Fibroblast of lung (primary cell): ENCODE results near the gene PTPN14. TPM values are rescaled to one million over a fixed set of nuclear protein-coding genes. Genes with fewer than 3 reads are reported as not detected.

Experiments used
- DNase-seq, 2 donors: peaks; one replicate each; pipeline versions ENCODE4 v3.0.0 to v3.0.0-alpha.2; 2010; ENCODE audit warnings: low read depth in 2 of 2
- H2AFZ ChIP-seq: 2 replicates; pipeline ENCODE4 v1.5.1; 2012; ENCODE audit warnings: low read length, control low read depth, inconsistent platforms
- H3K27ac ChIP-seq: 2 replicates; pipeline ENCODE4 v1.5.1; 2011; ENCODE audit warnings: low read length, control low read depth; ENCODE audit not compliant: insufficient read depth
- H3K27me3 ChIP-seq: 2 replicates; pipeline ENCODE4 v1.5.1; 2011; ENCODE audit warnings: mild to moderate bottlenecking, low read length; ENCODE audit not compliant: control insufficient read depth, insufficient read depth
- H3K36me3 ChIP-seq: 2 replicates; pipeline ENCODE4 v1.5.1; 2011; ENCODE audit warnings: low read length; ENCODE audit not compliant: control insufficient read depth, insufficient read depth
- H3K4me1 ChIP-seq: 2 replicates; pipeline ENCODE4 v1.5.1; 2011; ENCODE audit warnings: low read length; ENCODE audit not compliant: control insufficient read depth, insufficient read depth; ENCODE audit errors: extremely low read depth
- H3K4me2 ChIP-seq: 2 replicates; pipeline ENCODE4 v1.5.1; 2011; ENCODE audit warnings: low read length, control low read depth; ENCODE audit not compliant: insufficient read depth; ENCODE audit errors: extremely low read depth
- H3K4me3 ChIP-seq, 4 experiments: fragments of 200-600 bp in 1 of 4; sonication (generic) in 1 of 4; replicated peaks in 1 of 4; 2 replicates each; pipeline ENCODE4 v1.5.1; 2011 to 2016; ENCODE audit warnings: low read length in 4 of 4, low read depth in 3 of 4, mild to moderate bottlenecking in 3 of 4, control low read depth in 2 of 4, inconsistent platforms in 1 of 4, mixed read lengths in 1 of 4; ENCODE audit not compliant: insufficient read depth in 1 of 4; ENCODE audit errors: control extremely low read depth in 1 of 4
- H3K79me2 ChIP-seq: 2 replicates; pipeline ENCODE4 v1.5.1; 2012; ENCODE audit warnings: mild to moderate bottlenecking, low read length, inconsistent platforms; ENCODE audit not compliant: control insufficient read depth, insufficient read depth
- H3K9ac ChIP-seq: 2 replicates; pipeline ENCODE4 v1.5.1; 2011; ENCODE audit warnings: mild to moderate bottlenecking, low read length, control low read depth; ENCODE audit not compliant: insufficient read depth
- H3K9me3 ChIP-seq: 2 replicates; pipeline ENCODE4 v1.5.1; 2012; ENCODE audit warnings: low read depth, low read length; ENCODE audit not compliant: control insufficient read depth, insufficient read depth
- H4K20me1 ChIP-seq: 2 replicates; pipeline ENCODE4 v1.5.1; 2011; ENCODE audit warnings: low read length; ENCODE audit not compliant: control insufficient read depth, insufficient read depth; ENCODE audit errors: extremely low read depth
- CTCF ChIP-seq, 2 donors: IDR thresholded peaks in 1 of 2; conservative IDR thresholded peaks in 1 of 2; 1 replicate in 1 of 2; 2 replicates in 1 of 2; pipeline ENCODE4 v1.5.1; 2011 to 2012; ENCODE audit warnings: low read length in 2 of 2, control low read depth in 1 of 2, inconsistent platforms in 1 of 2, low read depth in 1 of 2, mild to moderate bottlenecking in 1 of 2
- EZH2 ChIP-seq: IDR thresholded peaks from 2 replicates; pipeline ENCODE4 v1.5.1; 2012; ENCODE audit warnings: low read length, control low read depth, mild to moderate bottlenecking; ENCODE audit errors: missing control alignments
- polyA plus RNA-seq, 2 donors: library from polyadenylated mRNA; depleted of rRNA in 1 of 2; stranded (reverse) in 1 of 2; unstranded in 1 of 2; fragments of >200 nt; gene quantifications; 2 replicates each; pipeline ENCODE4 v1.2.1, GENCODE V29; 2011 to 2012; ENCODE audit warnings: missing spikeins in 1 of 2
- total RNA-seq: library from RNA; depleted of rRNA; stranded (reverse); fragments of >200 nt; gene quantifications from 2 replicates; pipeline ENCODE4 v1.2.1, GENCODE V29; 2014

The PTPN14 gene
- total and polyA plus RNA-seq, 2 donors (not counting 1 experiment from before 2014, with no cell fraction given): 38.7 to 56.1 TPM

GRCh38 chr1:214461305-214461704 is 90.1 kb downstream of the PTPN14 start:
- TF ChIP-seq CTCF (conservative IDR thresholded peaks at IDR 0.05 in 1 of 2, IDR thresholded peaks at IDR 0.05 in 1 of 2; ENCODE audit: low read depth in 1 of 2, low read length in 2 of 2) (no peak), EZH2 (no peak)
- Histone ChIP-seq H2AFZ (no peak overlapping the region), H3K4me3 (no peak overlapping the region), H3K36me3 (peaks cover 6% of the 10 kb centered on the region), H4K20me1 (no peaks in the 10 kb centered on the region), H3K27me3 (no peaks in the 10 kb centered on the region), H3K27ac (no peak overlapping the region), H3K4me1 (no peaks in the 10 kb centered on the region), H3K9ac (no peak overlapping the region), H3K4me2 (no peak overlapping the region), H3K9me3 (no peaks in the 10 kb centered on the region), H3K79me2 (peaks cover 53% of the 10 kb centered on the region)
- no peak for DNase-seq

- no peak for TF ChIP-seq EZH2
- TF ChIP-seq CTCF (conservative IDR thresholded peaks at IDR 0.05 in 1 of 2, IDR thresholded peaks at IDR 0.05 in 1 of 2; ENCODE audit: low read depth in 1 of 2, low read length in 2 of 2): no peak
- Histone ChIP-seq H3K27me3 (no peaks in the 10 kb centered on the region), H4K20me1 (no peaks in the 10 kb centered on the region), H2AFZ (no peak overlapping the region), H3K4me2 (no peak overlapping the region), H3K9ac (no peak overlapping the region), H3K4me1 (no peaks in the 10 kb centered on the region), H3K36me3 (peaks cover 6% of the 10 kb centered on the region), H3K27ac (no peak overlapping the region), H3K4me3 (no peak overlapping the region), H3K79me2 (peaks cover 55% of the 10 kb centered on the region), H3K9me3 (no peaks in the 10 kb centered on the region)
- no peak for DNase-seq
These were observed 91.0 kb downstream of the PTPN14 start for GRCh38 chr1:214460304-214460916.

GRCh38 chr1:214459895-214460294 is 91.5 kb downstream of the PTPN14 start:
- no peak overlapping the region for H3K27ac ChIP-seq
- H3K4me1 ChIP-seq: peaks cover 5% of the 10 kb centered on the region
- H3K9ac ChIP-seq: no peak overlapping the region
- TF ChIP-seq CTCF (conservative IDR thresholded peaks at IDR 0.05 in 1 of 2, IDR thresholded peaks at IDR 0.05 in 1 of 2; ENCODE audit: low read depth in 1 of 2, low read length in 2 of 2) (no peak), EZH2 (no peak)
- peaks cover 58% of the 10 kb centered on the region for H3K79me2 ChIP-seq
- no peak overlapping the region for H3K4me3 ChIP-seq
- H2AFZ ChIP-seq: no peak overlapping the region
- no peak for DNase-seq
- H3K9me3 ChIP-seq: no peaks in the 10 kb centered on the region
- no peaks in the 10 kb centered on the region for H3K27me3 ChIP-seq
- peaks cover 6% of the 10 kb centered on the region for H3K36me3 ChIP-seq
- H3K4me2 ChIP-seq: no peak overlapping the region
- H4K20me1 ChIP-seq: no peaks in the 10 kb centered on the region
